IMR-90 (cell line): Measurements from ENCODE around the gene RAB20. TPM values are rescaled to one million over a fixed set of nuclear protein-coding genes. Genes with fewer than 3 reads are reported as not detected.

Experiments
- ATAC-seq: fragments of 200-7000 bp; cut with Tn5 transposase; 2 replicates; pipeline ENCODE4 v1.9.1; 2020; ENCODE audit warnings: low read depth, mild to moderate bottlenecking, moderate library complexity
- BruUV-seq: library from RNA; stranded (reverse); fragments of 400-500 nt; replicated peaks from 2 replicates; lab custom pipeline; 2021; lab: Mats Ljungman, UMichigan
- CTCF ChIA-PET: fragments of 300-600 bp; formaldehyde crosslinking; extraction: SDS; loops from one replicate; lab custom pipeline; 2021; ENCODE audit warnings: antibody characterized with exemption; lab: Yijun Ruan, JAX
- POLR2A ChIA-PET: fragments of 300-600 bp; sonication (Branson Sonifier 250); formaldehyde crosslinking; loops from one replicate; lab custom pipeline; 2022; ENCODE audit warnings: antibody characterized with exemption; ENCODE audit not compliant: unreplicated experiment; lab: Charles Lee
- DNase-seq: peaks from one replicate; pipeline ENCODE4 v3.0.0; 2013
- H2AFZ ChIP-seq: replicated peaks from 2 replicates; pipeline ENCODE3; 2013; ENCODE audit warnings: low read length, mild to moderate bottlenecking; ENCODE audit not compliant: poor library complexity
- H2AK5ac ChIP-seq: 2 replicates; pipeline ENCODE4 v1.6.1; 2013; ENCODE audit warnings: low read depth, low read length, inconsistent platforms
- H2AK9ac ChIP-seq: replicated peaks from 2 replicates; pipeline ENCODE3; 2013; ENCODE audit warnings: mild to moderate bottlenecking, low read depth, low read length, moderate library complexity; ENCODE audit not compliant: poor library complexity
- H2BK120ac ChIP-seq: 2 replicates; pipeline ENCODE4 v1.6.1; 2013; ENCODE audit warnings: low read depth, low read length, inconsistent platforms
- H2BK15ac ChIP-seq: 3 replicates; pipeline ENCODE4 v1.6.1; 2013; ENCODE audit warnings: low read depth, low read length, inconsistent platforms
- H2BK20ac ChIP-seq: 2 replicates; pipeline ENCODE4 v1.6.1; 2013; ENCODE audit warnings: low read depth, mild to moderate bottlenecking, inconsistent platforms, low read length, moderate library complexity
- H2BK5ac ChIP-seq: 2 replicates; pipeline ENCODE4 v1.6.1; 2013; ENCODE audit warnings: mild to moderate bottlenecking, low read depth, low read length, inconsistent platforms; ENCODE audit not compliant: poor library complexity, severe bottlenecking
- H3K14ac ChIP-seq: replicated peaks from 2 replicates; pipeline ENCODE4 v1.6.1; 2013; ENCODE audit warnings: low read depth, low read length, inconsistent platforms
- H3K18ac ChIP-seq: 2 replicates; pipeline ENCODE4 v1.6.1; 2013; ENCODE audit warnings: low read depth, low read length, control low read depth
- H3K23ac ChIP-seq: 2 replicates; pipeline ENCODE4 v1.6.1; 2013; ENCODE audit warnings: low read depth, low read length, inconsistent platforms
- H3K27ac ChIP-seq: 2 replicates; pipeline ENCODE4 v1.5.1; 2013; ENCODE audit warnings: mild to moderate bottlenecking, control low read depth, low read length; ENCODE audit not compliant: insufficient read depth
- H3K27me3 ChIP-seq: 2 replicates; pipeline ENCODE4 v1.6.1; 2013; ENCODE audit warnings: low read length; ENCODE audit not compliant: control insufficient read depth, insufficient read depth
- H3K36me3 ChIP-seq: 2 replicates; pipeline ENCODE4 v1.6.1; 2013; ENCODE audit warnings: low read length, mixed read lengths; ENCODE audit not compliant: control insufficient read depth, insufficient read depth
- H3K4ac ChIP-seq: 2 replicates; pipeline ENCODE4 v1.6.1; 2013; ENCODE audit warnings: low read depth, low read length, inconsistent platforms
- H3K4me1 ChIP-seq: 2 replicates; pipeline ENCODE4 v1.6.1; 2013; ENCODE audit warnings: low read length, mixed read lengths; ENCODE audit not compliant: control insufficient read depth, insufficient read depth
- H3K4me2 ChIP-seq: 2 replicates; pipeline ENCODE4 v1.6.1; 2013; ENCODE audit warnings: low read depth, mild to moderate bottlenecking, control low read depth, low read length, moderate library complexity
- H3K4me3 ChIP-seq: 2 replicates; pipeline ENCODE4 v1.5.1; 2013; ENCODE audit warnings: low read depth, mild to moderate bottlenecking, control low read depth, low read length, moderate library complexity; ENCODE audit not compliant: insufficient read depth
- H3K56ac ChIP-seq: 2 replicates; pipeline ENCODE4 v1.6.1; 2013; ENCODE audit warnings: low read length, inconsistent platforms; ENCODE audit not compliant: insufficient read depth; ENCODE audit errors: extremely low read depth
- H3K79me1 ChIP-seq, 2 experiments: 2 replicates each; pipeline ENCODE4 v1.6.1; 2013; ENCODE audit warnings: low read length in 2 of 2, inconsistent platforms in 1 of 2, low read depth in 1 of 2
- H3K9ac ChIP-seq: 2 replicates; pipeline ENCODE4 v1.6.1; 2013; ENCODE audit warnings: low read depth, low read length, control low read depth
- H3K9me1 ChIP-seq: 2 replicates; pipeline ENCODE4 v1.6.1; 2013; ENCODE audit warnings: low read length, inconsistent platforms; ENCODE audit not compliant: insufficient read depth
- H3K9me3 ChIP-seq: 2 replicates; pipeline ENCODE4 v1.6.1; 2013; ENCODE audit warnings: low read length; ENCODE audit not compliant: control insufficient read depth, insufficient read depth
- H4K20me1 ChIP-seq: 2 replicates; pipeline ENCODE4 v1.6.1; 2013; ENCODE audit warnings: low read length, inconsistent platforms; ENCODE audit not compliant: insufficient read depth
- H4K5ac ChIP-seq: 2 replicates; pipeline ENCODE4 v1.6.1; 2013; ENCODE audit warnings: mild to moderate bottlenecking, low read depth, low read length, control low read depth
- H4K8ac ChIP-seq, 2 experiments: 2 replicates each; pipeline ENCODE4 v1.6.1; 2013; ENCODE audit warnings: low read depth in 2 of 2, low read length in 2 of 2, control low read depth in 1 of 2, inconsistent platforms in 1 of 2
- H4K91ac ChIP-seq: 2 replicates; pipeline ENCODE4 v1.6.1; 2013; ENCODE audit warnings: low read depth, low read length, inconsistent platforms; ENCODE audit not compliant: insufficient read depth
- BHLHE40 ChIP-seq: fragments of 150-350 bp; IDR thresholded peaks from 2 replicates; pipeline ENCODE4 v1.6.1; 2016; ENCODE audit warnings: mild to moderate bottlenecking, low read depth, low read length
- CEBPB ChIP-seq: IDR thresholded peaks from 2 replicates; pipeline ENCODE4 v1.6.1; 2012; ENCODE audit warnings: low read depth, low read length, improper control_type of control experiment
- CHD1 ChIP-seq: IDR thresholded peaks from 2 replicates; pipeline ENCODE4 v1.6.1; 2012; ENCODE audit warnings: low read depth, low read length, improper control_type of control experiment
- FOS ChIP-seq: fragments of 150-350 bp; IDR thresholded peaks from 2 replicates; pipeline ENCODE4 v1.6.1; 2016; ENCODE audit warnings: low read depth, low read length
- MAFK ChIP-seq: IDR thresholded peaks from 2 replicates; pipeline ENCODE4 v1.6.1; 2012; ENCODE audit warnings: low read depth, low read length, improper control_type of control experiment
- MAZ ChIP-seq: IDR thresholded peaks from 2 replicates; pipeline ENCODE4 v1.6.1; 2012; ENCODE audit warnings: low read depth, mild to moderate bottlenecking, low read length, improper control_type of control experiment, moderate library complexity, borderline replicate concordance
- MXI1 ChIP-seq: IDR thresholded peaks from 2 replicates; pipeline ENCODE4 v1.6.1; 2012; ENCODE audit warnings: low read depth, mild to moderate bottlenecking, low read length, moderate library complexity, borderline replicate concordance
- NFE2L2 ChIP-seq: fragments of 150-350 bp; IDR thresholded peaks from 2 replicates; pipeline ENCODE4 v1.6.1; 2016; ENCODE audit warnings: low read depth, mild to moderate bottlenecking, low read length
- POLR2A ChIP-seq: IDR thresholded peaks from 2 replicates; pipeline ENCODE4 v1.6.1; 2012; ENCODE audit warnings: mild to moderate bottlenecking, low read depth, low read length
- RAD21 ChIP-seq: IDR thresholded peaks from 2 replicates; pipeline ENCODE4 v1.6.1; 2012; ENCODE audit warnings: low read length, improper control_type of control experiment
- RCOR1 ChIP-seq: IDR thresholded peaks from 2 replicates; pipeline ENCODE4 v1.6.1; 2012; ENCODE audit warnings: mild to moderate bottlenecking, low read length, improper control_type of control experiment; ENCODE audit not compliant: insufficient replicate concordance
- RFX5 ChIP-seq: IDR thresholded peaks from 2 replicates; pipeline ENCODE4 v1.8.0; 2012; ENCODE audit warnings: low read depth, mild to moderate bottlenecking, low read length, moderate library complexity
- SMC3 ChIP-seq: fragments of 150-350 bp; IDR thresholded peaks from 2 replicates; pipeline ENCODE4 v1.6.1; 2016; ENCODE audit warnings: low read depth, mild to moderate bottlenecking, antibody characterized with exemption, low read length, moderate library complexity
- WGBS, 2 experiments: methylation state at CpG; one replicate each; pipeline versions ENCODE4 v1.1.5 to v1.1.7; 2013; ENCODE audit warnings: missing lambda C conversion rate in 2 of 2; ENCODE audit not compliant: insufficient read length in 1 of 2; ENCODE audit errors: extremely low coverage in 2 of 2; 5-methylcytosine and 5-hydroxymethylcytosine counted together
- dilution Hi-C: fragments of 300-500 bp; cut with HindIII; formaldehyde crosslinking; loops from one replicate; pipeline ENCODE4 v1.14.3; 2018; ENCODE audit warnings: low sequenced_read_pairs; ENCODE audit not compliant: unreplicated experiment
- in situ Hi-C: fragments of 300-500 bp; cut with MboI; formaldehyde crosslinking; loops from 3 replicates; pipeline ENCODE4 v1.14.3; 2019; ENCODE audit warnings: low sequenced_read_pairs, inconsistent platforms, mixed read lengths
- intact Hi-C: fragments of 100-400 bp; cut with micrococcal nuclease; formaldehyde crosslinking; loops from 2 replicates; pipeline ENCODE4 v1.10.0; 2022
- polyA plus RNA-seq, 3 experiments: library from polyadenylated mRNA; depleted of rRNA; stranded (reverse); fragments of >200 nt; gene quantifications; 2 replicates each; pipeline ENCODE4 v1.2.3, GENCODE V29; 2012; ENCODE audit warnings: low replicate concordance in 1 of 3
- total RNA-seq: library from RNA; depleted of rRNA; stranded (reverse); fragments of >200 nt; gene quantifications from 2 replicates; pipeline ENCODE4 v1.2.3, GENCODE V29; 2012
- TF ChIP-seq, protein P1 (sequence below): conservative IDR thresholded peaks from 2 replicates; pipeline ENCODE4 v1.5.1; 2012; ENCODE audit warnings: mild to moderate bottlenecking, low read depth, low read length, improper control_type of control experiment
- TF ChIP-seq, protein P2 (sequence below): fragments of 150-350 bp; IDR thresholded peaks from 2 replicates; pipeline ENCODE4 v1.6.1; 2016; ENCODE audit warnings: low read depth, mild to moderate bottlenecking, low read length, moderate library complexity, borderline replicate concordance
- TF ChIP-seq, protein P3 (sequence below): fragments of 150-350 bp; IDR thresholded peaks from 2 replicates; pipeline ENCODE4 v1.6.1; 2017; ENCODE audit warnings: mild to moderate bottlenecking, antibody characterized with exemption, low read length, low read depth

The RAB20 gene
- total and polyA plus RNA-seq, 2 of the 4 experiments (the other 2 are of a cell fraction): 3.8 to 5.1 TPM

DNA sequence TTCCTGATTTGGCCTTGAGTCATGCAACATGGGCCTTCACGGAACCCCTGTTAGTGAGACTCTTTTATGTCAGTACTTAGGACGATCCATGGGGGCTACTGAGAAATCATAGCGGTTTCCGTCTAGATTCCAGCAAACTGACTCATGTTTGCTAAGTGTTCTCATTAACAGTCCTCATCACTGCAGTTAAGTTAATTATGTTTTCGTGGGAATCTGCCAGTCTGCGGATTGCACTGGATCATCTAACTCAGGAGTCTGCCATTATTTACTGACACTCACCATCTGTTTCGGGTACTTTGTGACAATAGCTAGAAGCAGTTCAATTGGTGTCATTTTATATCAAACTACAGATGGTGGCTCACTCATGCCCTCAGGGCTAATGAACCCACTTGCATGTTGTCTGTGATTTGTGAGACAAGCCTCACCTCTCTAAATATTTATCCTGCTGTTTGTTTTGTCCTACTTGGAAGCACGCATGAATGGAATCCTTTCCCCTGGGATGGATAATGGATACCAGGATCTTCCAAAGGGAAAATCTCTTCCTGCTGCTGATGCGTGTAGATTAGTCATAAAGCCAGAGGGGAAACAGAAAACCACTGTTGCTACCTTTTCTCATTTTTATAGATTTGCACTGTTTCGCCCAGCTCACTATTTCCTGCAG lies 61.8 kb downstream of the RAB20 start:
- no peak overlapping the region for H3K9ac ChIP-seq
- no peak overlapping the region for H2BK15ac ChIP-seq
- peaks cover 14% of the 10 kb centered on the region; the same call in 1 of the 2 replicates for H4K20me1 ChIP-seq
- no peak overlapping the region for H2AK9ac ChIP-seq
- no peak overlapping the region for H3K4ac ChIP-seq
- no peak overlapping the region for H3K18ac ChIP-seq
- dilution Hi-C loops: no loop called here
- H2BK120ac ChIP-seq: no peak overlapping the region
- H2BK5ac ChIP-seq: peak overlapping the region; percentile 3
- peaks cover 34% of the 10 kb centered on the region for H3K9me1 ChIP-seq
- CTCF ChIA-PET: no interaction called here
- 80% methylated on average over 1 of the region's 10 CpGs; no CpG with 5 or more reads in 1 of the 2 experiments for WGBS, 2 experiments
- H3K9me3 ChIP-seq: no peaks in the 10 kb centered on the region
- no peak overlapping the region for H2AFZ ChIP-seq
- H3K4me3 ChIP-seq: no peak overlapping the region
- no peak overlapping the region for H2AK5ac ChIP-seq
- H3K14ac ChIP-seq: no peak overlapping the region
- POLR2A ChIA-PET: no interaction called here
- H2BK20ac ChIP-seq: no peak overlapping the region
- TF ChIP-seq SMC3: no peak
- TF ChIP-seq FOS: no peak
- no peak for TF ChIP-seq POLR2A
- no peak for TF ChIP-seq RCOR1
- no peak for TF ChIP-seq RAD21
- TF ChIP-seq NFE2L2: no peak
- TF ChIP-seq, protein P1, sequence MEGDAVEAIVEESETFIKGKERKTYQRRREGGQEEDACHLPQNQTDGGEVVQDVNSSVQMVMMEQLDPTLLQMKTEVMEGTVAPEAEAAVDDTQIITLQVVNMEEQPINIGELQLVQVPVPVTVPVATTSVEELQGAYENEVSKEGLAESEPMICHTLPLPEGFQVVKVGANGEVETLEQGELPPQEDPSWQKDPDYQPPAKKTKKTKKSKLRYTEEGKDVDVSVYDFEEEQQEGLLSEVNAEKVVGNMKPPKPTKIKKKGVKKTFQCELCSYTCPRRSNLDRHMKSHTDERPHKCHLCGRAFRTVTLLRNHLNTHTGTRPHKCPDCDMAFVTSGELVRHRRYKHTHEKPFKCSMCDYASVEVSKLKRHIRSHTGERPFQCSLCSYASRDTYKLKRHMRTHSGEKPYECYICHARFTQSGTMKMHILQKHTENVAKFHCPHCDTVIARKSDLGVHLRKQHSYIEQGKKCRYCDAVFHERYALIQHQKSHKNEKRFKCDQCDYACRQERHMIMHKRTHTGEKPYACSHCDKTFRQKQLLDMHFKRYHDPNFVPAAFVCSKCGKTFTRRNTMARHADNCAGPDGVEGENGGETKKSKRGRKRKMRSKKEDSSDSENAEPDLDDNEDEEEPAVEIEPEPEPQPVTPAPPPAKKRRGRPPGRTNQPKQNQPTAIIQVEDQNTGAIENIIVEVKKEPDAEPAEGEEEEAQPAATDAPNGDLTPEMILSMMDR: no peak
- no peak for TF ChIP-seq CHD1
- TF ChIP-seq, protein P2, sequence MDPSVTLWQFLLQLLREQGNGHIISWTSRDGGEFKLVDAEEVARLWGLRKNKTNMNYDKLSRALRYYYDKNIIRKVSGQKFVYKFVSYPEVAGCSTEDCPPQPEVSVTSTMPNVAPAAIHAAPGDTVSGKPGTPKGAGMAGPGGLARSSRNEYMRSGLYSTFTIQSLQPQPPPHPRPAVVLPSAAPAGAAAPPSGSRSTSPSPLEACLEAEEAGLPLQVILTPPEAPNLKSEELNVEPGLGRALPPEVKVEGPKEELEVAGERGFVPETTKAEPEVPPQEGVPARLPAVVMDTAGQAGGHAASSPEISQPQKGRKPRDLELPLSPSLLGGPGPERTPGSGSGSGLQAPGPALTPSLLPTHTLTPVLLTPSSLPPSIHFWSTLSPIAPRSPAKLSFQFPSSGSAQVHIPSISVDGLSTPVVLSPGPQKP: no peak
- no peak for TF ChIP-seq MXI1
- TF ChIP-seq, protein P3, sequence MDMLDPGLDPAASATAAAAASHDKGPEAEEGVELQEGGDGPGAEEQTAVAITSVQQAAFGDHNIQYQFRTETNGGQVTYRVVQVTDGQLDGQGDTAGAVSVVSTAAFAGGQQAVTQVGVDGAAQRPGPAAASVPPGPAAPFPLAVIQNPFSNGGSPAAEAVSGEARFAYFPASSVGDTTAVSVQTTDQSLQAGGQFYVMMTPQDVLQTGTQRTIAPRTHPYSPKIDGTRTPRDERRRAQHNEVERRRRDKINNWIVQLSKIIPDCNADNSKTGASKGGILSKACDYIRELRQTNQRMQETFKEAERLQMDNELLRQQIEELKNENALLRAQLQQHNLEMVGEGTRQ: no peak
- TF ChIP-seq RFX5: no peak
- no peak for TF ChIP-seq MAFK
- TF ChIP-seq MAZ: no peak
- no peak for TF ChIP-seq BHLHE40
- no peak for TF ChIP-seq CEBPB
- no peak overlapping the region for H3K4me2 ChIP-seq
- H3K4me1 ChIP-seq: peaks cover 1% of the 10 kb centered on the region; the same call in 1 of the 2 replicates
- no peak overlapping the region for H4K8ac ChIP-seq
- no peak overlapping the region for H3K56ac ChIP-seq
- no peak overlapping the region for H4K91ac ChIP-seq
- intact Hi-C loops: no loop called here
- in situ Hi-C loops: no loop called here
- no peak overlapping the region for H4K5ac ChIP-seq
- H3K36me3 ChIP-seq: peaks cover 93% of the 10 kb centered on the region
- H3K79me1 ChIP-seq: peaks cover 15 to 52% of the 10 kb centered on the region in 2 experiments
- no peaks in the 10 kb centered on the region for H3K27me3 ChIP-seq
- no TSS peak for BruUV-seq
- DNase-seq: peak; percentile 50
- no peak overlapping the region for H3K27ac ChIP-seq
- 0 out of 2 replicates have a peak overlapping the region, but pooled peaks have one; percentile 14 for H3K23ac ChIP-seq
- peak; percentile 62 for ATAC-seq
